C1 segment of cervical spinal cord (tissue), 14 donors: Measurements from ENCODE around the gene BNC2.
A peak's percentile ranks its signal among the peaks of the same experiment; 100 is the strongest.

ENCODE experiments used
- DNase-seq, 14 donors: peaks; one replicate each; lab custom pipeline; 2025; lab: John Stamatoyannopoulos, UW

BNC2 gene

GRCh38 chr9:16371306-16371705, 499.2 kb downstream of the BNC2 start:
- no peak for DNase-seq

GRCh38 chr9:16370647-16371046, 499.8 kb downstream of the BNC2 start:
- DNase-seq, result no peak

GRCh38 chr9:16369427-16369826, 501.0 kb downstream of the BNC2 start:
- no peak for DNase-seq

GRCh38 chr9:16368237-16369087, 502.0 kb downstream of the BNC2 start:
- no peak for DNase-seq

GRCh38 chr9:16367605-16368231, 502.8 kb downstream of the BNC2 start:
- DNase-seq, result no peak

GRCh38 chr9:16364347-16364746, 506.1 kb downstream of the BNC2 start:
- DNase-seq, result peak in 1 of 14 donors; percentile 3

- no peak for DNase-seq
Measured at GRCh38 chr9:16363916-16364315, 506.6 kb downstream of the BNC2 start.

GRCh38 chr9:16363073-16363781, 507.2 kb downstream of the BNC2 start:
- no peak for DNase-seq

- no peak for DNase-seq
Measured at GRCh38 chr9:16361939-16362338, 508.5 kb downstream of the BNC2 start.

GRCh38 chr9:16361118-16361517, 509.4 kb downstream of the BNC2 start:
- no peak for DNase-seq

GRCh38 chr9:16360247-16360646, 510.2 kb downstream of the BNC2 start:
- no peak for DNase-seq
